ENCODE measurements around the gene ADAM22.

DNA sequence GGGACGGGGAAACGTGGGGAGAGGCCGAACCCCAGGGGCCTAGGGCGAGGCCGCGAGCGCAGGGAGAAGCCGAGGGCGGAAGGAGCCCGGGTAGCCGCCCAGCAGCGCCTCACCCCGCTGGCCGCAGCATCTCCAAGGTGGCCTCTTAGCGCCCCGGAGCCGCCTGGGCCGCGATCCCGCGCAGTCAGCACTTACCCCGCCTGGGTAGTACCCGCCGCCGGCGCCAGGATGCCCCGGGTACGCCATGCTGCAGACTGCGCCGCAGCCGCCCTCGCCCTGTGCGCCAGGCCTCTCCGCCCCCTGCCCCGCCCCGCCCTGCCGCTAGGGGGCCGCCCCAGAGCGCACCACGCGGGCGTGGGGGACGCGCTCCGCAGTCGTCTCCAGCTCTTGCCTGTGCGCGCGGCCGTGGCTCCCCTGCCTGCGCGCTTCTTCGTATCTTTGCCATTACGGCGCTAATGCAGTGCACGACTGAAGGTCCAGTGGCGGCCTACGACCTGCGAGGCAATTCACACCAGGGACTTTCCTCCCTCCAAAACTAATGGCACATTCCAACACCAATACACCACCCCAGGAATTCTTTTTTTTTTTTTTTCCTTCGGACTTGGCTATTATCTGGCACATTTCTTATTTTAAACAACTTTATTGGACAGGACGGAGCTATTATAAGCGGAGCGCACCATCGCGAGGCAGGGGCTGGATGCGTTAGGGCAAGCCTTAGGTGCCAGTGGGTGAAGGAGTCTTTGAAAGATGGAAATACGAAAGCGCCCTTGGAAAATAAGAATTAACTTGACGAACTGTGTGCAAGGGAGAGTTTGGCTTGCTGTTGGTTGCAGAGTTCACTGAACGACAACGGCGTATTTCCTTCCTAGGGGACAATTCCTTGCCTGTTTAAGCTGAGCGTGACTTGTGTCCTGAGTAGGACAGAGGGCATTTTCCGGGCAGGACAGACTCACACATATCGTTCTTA lies 286.0 kb downstream of the ADAM22 start, which contains the start of gene SRI:
- TF ChIP-seq POLR2A (IDR thresholded peaks at IDR 0.05) = peak; percentile 28 to 81
- TF ChIP-seq, protein P1, sequence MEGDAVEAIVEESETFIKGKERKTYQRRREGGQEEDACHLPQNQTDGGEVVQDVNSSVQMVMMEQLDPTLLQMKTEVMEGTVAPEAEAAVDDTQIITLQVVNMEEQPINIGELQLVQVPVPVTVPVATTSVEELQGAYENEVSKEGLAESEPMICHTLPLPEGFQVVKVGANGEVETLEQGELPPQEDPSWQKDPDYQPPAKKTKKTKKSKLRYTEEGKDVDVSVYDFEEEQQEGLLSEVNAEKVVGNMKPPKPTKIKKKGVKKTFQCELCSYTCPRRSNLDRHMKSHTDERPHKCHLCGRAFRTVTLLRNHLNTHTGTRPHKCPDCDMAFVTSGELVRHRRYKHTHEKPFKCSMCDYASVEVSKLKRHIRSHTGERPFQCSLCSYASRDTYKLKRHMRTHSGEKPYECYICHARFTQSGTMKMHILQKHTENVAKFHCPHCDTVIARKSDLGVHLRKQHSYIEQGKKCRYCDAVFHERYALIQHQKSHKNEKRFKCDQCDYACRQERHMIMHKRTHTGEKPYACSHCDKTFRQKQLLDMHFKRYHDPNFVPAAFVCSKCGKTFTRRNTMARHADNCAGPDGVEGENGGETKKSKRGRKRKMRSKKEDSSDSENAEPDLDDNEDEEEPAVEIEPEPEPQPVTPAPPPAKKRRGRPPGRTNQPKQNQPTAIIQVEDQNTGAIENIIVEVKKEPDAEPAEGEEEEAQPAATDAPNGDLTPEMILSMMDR (IDR thresholded peaks at IDR 0.05) = peak; percentile 64 to 95 (median 89)
